DND-41 (cell line): ENCODE results near the gene TCF7L1.

ENCODE experiments used
- CTCF ChIP-seq: IDR thresholded peaks from 2 replicates; pipeline ENCODE4 v1.5.1; 2012; ENCODE audit warnings: borderline replicate concordance, low read length, moderate library complexity, mild to moderate bottlenecking; ENCODE audit not compliant: poor library complexity, severe bottlenecking; ENCODE audit errors: extremely low read depth
- EZH2 ChIP-seq: IDR thresholded peaks from 3 replicates; pipeline ENCODE4 v1.6.1; 2012; ENCODE audit warnings: borderline replicate concordance, low read depth, mild to moderate bottlenecking, moderate library complexity, low read length, inconsistent platforms; ENCODE audit not compliant: severe bottlenecking

- TF ChIP-seq CTCF, result no peak
- TF ChIP-seq EZH2, result no peak
Measured at GRCh38 chr2:85259101-85259590, 126.0 kb downstream of the TCF7L1 start.
